HCT116 (cell line): Measurements from ENCODE around the gene ZFR. TPM values are rescaled to one million over a fixed set of nuclear protein-coding genes. Genes with fewer than 3 reads are reported as not detected.

ENCODE experiments used
- ATAC-seq: fragments of 200-7000 bp; cut with Tn5 transposase; 2 replicates; pipeline ENCODE4 v1.9.1; 2020; ENCODE audit warnings: mild to moderate bottlenecking, moderate library complexity
- Bru-seq: library from RNA; stranded (reverse); fragments of 400-500 nt; gene quantifications from one replicate; lab custom pipeline; 2021; lab: Mats Ljungman, UMichigan
- BruChase-seq, 2 experiments: library from RNA; stranded (reverse); fragments of 400-500 nt; gene quantifications; one replicate each; lab custom pipeline; 2021; lab: Mats Ljungman, UMichigan
- BruUV-seq: library from RNA; stranded (reverse); fragments of 400-500 nt; replicated peaks from 2 replicates; lab custom pipeline; 2021; lab: Mats Ljungman, UMichigan
- CTCF ChIA-PET: fragments of 300-600 bp; sonication (Branson Sonifier 250); formaldehyde crosslinking; loops from one replicate; lab custom pipeline; 2021; ENCODE audit warnings: antibody characterized with exemption; lab: Charles Lee
- POLR2A ChIA-PET: fragments of 300-600, 350-600 bp; sonication (Branson Sonifier 250); formaldehyde crosslinking; loops from one replicate; lab custom pipeline; 2021; ENCODE audit warnings: antibody characterized with exemption; lab: Charles Lee
- RAD21 ChIA-PET, 2 experiments: fragments of 300-600 bp; sonication (Branson Sonifier 250); formaldehyde crosslinking; loops; one replicate each; lab custom pipeline; 2023; ENCODE audit warnings: low total read pairs in 2 of 2; ENCODE audit not compliant: uncharacterized antibody in 2 of 2, unreplicated experiment in 2 of 2, low non-redundant PET in 1 of 2; lab: Charles Lee
- DNase-seq: peaks from one replicate; pipeline ENCODE4 v3.0.0-alpha.2; 2010; ENCODE audit warnings: low read depth, low spot score
- H2AFZ ChIP-seq: fragments of 200-600 bp; shearing (Covaris generic), sonication (generic); 2 replicates; pipeline ENCODE4 v1.6.1; 2017; ENCODE audit warnings: low read depth, mixed run types, mixed read lengths, antibody characterized with exemption, low read length; ENCODE audit not compliant: poor library complexity, severe bottlenecking
- H3K27ac ChIP-seq: 2 replicates; pipeline ENCODE4 v1.5.1; 2012; ENCODE audit warnings: low read depth, low read length
- H3K27me3 ChIP-seq: fragments of 200-600 bp; sonication (generic); 2 replicates; pipeline ENCODE4 v1.6.1; 2016; ENCODE audit warnings: mixed run types, low read length, mixed read lengths; ENCODE audit not compliant: insufficient read depth
- H3K36me3 ChIP-seq, 2 experiments: fragments of 200-500 bp in 1 of 2; fragments of 200-600 bp in 1 of 2; sonication (Bioruptor generic) in 1 of 2; sonication (generic) in 1 of 2; 2 replicates each; pipeline versions ENCODE4 v1.5.1 to v1.6.1; 2014 to 2016; ENCODE audit warnings: low read length in 2 of 2, inconsistent platforms in 1 of 2, mixed read lengths in 1 of 2, mixed run types in 1 of 2; ENCODE audit not compliant: insufficient read depth in 2 of 2, control insufficient read depth in 1 of 2
- H3K4me1 ChIP-seq, 2 experiments: fragments of 200-600 bp in 1 of 2; sonication (generic) in 1 of 2; 2 replicates each; pipeline versions ENCODE4 v1.5.1 to v1.6.1; 2012 to 2017; ENCODE audit warnings: low read length in 2 of 2, inconsistent platforms in 1 of 2, mild to moderate bottlenecking in 1 of 2, mixed read lengths in 1 of 2, mixed run types in 1 of 2, moderate library complexity in 1 of 2; ENCODE audit not compliant: insufficient read depth in 2 of 2, control insufficient read depth in 1 of 2
- H3K4me2 ChIP-seq: fragments of 200-600 bp; sonication (generic); 2 replicates; pipeline ENCODE4 v1.6.1; 2017; ENCODE audit warnings: mixed run types, low read length, mixed read lengths
- H3K4me3 ChIP-seq, 2 experiments: fragments of 200-600 bp in 1 of 2; sonication (generic) in 1 of 2; replicated peaks in 1 of 2; 2 replicates each; pipeline ENCODE4 v1.5.1; 2011 to 2016; ENCODE audit warnings: low read length in 2 of 2, control low read depth in 1 of 2, low read depth in 1 of 2, mild to moderate bottlenecking in 1 of 2, mixed read lengths in 1 of 2, mixed run types in 1 of 2
- H3K79me2 ChIP-seq: fragments of 200-600 bp; sonication (generic); 2 replicates; pipeline ENCODE4 v1.6.1; 2017; ENCODE audit warnings: mild to moderate bottlenecking, mixed run types, low read length, moderate library complexity, mixed read lengths; ENCODE audit not compliant: insufficient read depth
- H3K9ac ChIP-seq: fragments of 200-600 bp; sonication (generic); 2 replicates; pipeline ENCODE4 v1.6.1; 2016; ENCODE audit warnings: low read length, mixed read lengths
- H3K9me2 ChIP-seq: fragments of 200-600 bp; sonication (generic), shearing (Covaris generic); 2 replicates; pipeline ENCODE4 v1.6.1; 2017; ENCODE audit warnings: mixed run types, mild to moderate bottlenecking, moderate library complexity; ENCODE audit not compliant: insufficient read depth
- H3K9me3 ChIP-seq, 2 experiments: fragments of 200-500 bp in 1 of 2; fragments of 200-600 bp in 1 of 2; sonication (Bioruptor generic) in 1 of 2; sonication (generic) in 1 of 2; 2 replicates each; pipeline ENCODE4 v1.6.1; 2014 to 2017; ENCODE audit warnings: low read length in 2 of 2, mixed read lengths in 2 of 2, inconsistent platforms in 1 of 2, low read depth in 1 of 2, mild to moderate bottlenecking in 1 of 2, mixed run types in 1 of 2, moderate library complexity in 1 of 2; ENCODE audit not compliant: control insufficient read depth in 1 of 2, insufficient read depth in 1 of 2
- H4K20me1 ChIP-seq: fragments of 200-600 bp; sonication (generic), shearing (Covaris generic); 2 replicates; pipeline ENCODE4 v1.6.1; 2017; ENCODE audit warnings: mixed run types, mild to moderate bottlenecking, moderate library complexity; ENCODE audit not compliant: insufficient read depth
- CBX3 ChIP-seq: IDR thresholded peaks from 2 replicates; pipeline ENCODE4 v1.6.1; 2012; ENCODE audit warnings: low read depth
- EGR1 ChIP-seq: IDR thresholded peaks from 2 replicates; pipeline ENCODE4 v1.6.1; 2012; ENCODE audit warnings: low read depth
- ELF1 ChIP-seq: IDR thresholded peaks from 2 replicates; pipeline ENCODE4 v1.6.1; 2012; ENCODE audit warnings: low read depth, borderline replicate concordance
- EZH2 ChIP-seq: fragments of 200-600 bp; sonication (generic); IDR thresholded peaks from 2 replicates; pipeline ENCODE4 v1.6.1; 2017; ENCODE audit warnings: antibody characterized with exemption, mixed run types
- FOSL1 ChIP-seq: IDR thresholded peaks from 2 replicates; pipeline ENCODE4 v1.6.1; 2012; ENCODE audit warnings: low read depth
- JUND ChIP-seq: IDR thresholded peaks from 2 replicates; pipeline ENCODE4 v1.6.1; 2012
- MAX ChIP-seq: IDR thresholded peaks from 2 replicates; pipeline ENCODE4 v1.6.1; 2012
- POLR2A ChIP-seq: IDR thresholded peaks from 2 replicates; pipeline ENCODE4 v1.7.0; 2011; ENCODE audit warnings: borderline replicate concordance; ENCODE audit not compliant: insufficient read depth, insufficient read length; ENCODE audit errors: extremely low read depth
- POLR2AphosphoS5 ChIP-seq: IDR thresholded peaks from 2 replicates; pipeline ENCODE4 v1.6.1; 2011; ENCODE audit warnings: mild to moderate bottlenecking, low read depth, low read length, moderate library complexity
- RAD21 ChIP-seq: IDR thresholded peaks from 2 replicates; pipeline ENCODE4 v1.6.1; 2012; ENCODE audit warnings: low read depth, mild to moderate bottlenecking
- SIN3A ChIP-seq: IDR thresholded peaks from 2 replicates; pipeline ENCODE4 v1.6.1; 2012; ENCODE audit warnings: low read depth
- SP1 ChIP-seq: IDR thresholded peaks from 2 replicates; pipeline ENCODE4 v1.6.1; 2012; ENCODE audit warnings: low read depth
- SRF ChIP-seq: IDR thresholded peaks from 2 replicates; pipeline ENCODE4 v1.6.1; 2012; ENCODE audit warnings: low read depth
- TCF7L2 ChIP-seq: IDR thresholded peaks from 2 replicates; pipeline ENCODE4 v1.7.0; 2011; ENCODE audit warnings: borderline replicate concordance, inconsistent platforms; ENCODE audit not compliant: insufficient read depth, insufficient read length; ENCODE audit errors: extremely low read depth
- YY1 ChIP-seq: IDR thresholded peaks from 2 replicates; pipeline ENCODE4 v1.6.1; 2011; ENCODE audit warnings: low read length, low read depth, moderate library complexity, mild to moderate bottlenecking; ENCODE audit not compliant: insufficient replicate concordance; ENCODE audit errors: extremely low read depth
- ZFX ChIP-seq: fragments of 450-650 bp; IDR thresholded peaks from 2 replicates; pipeline ENCODE4 v1.6.1; 2017
- ZNF274 ChIP-seq: fragments of 200-500 bp; sonication (Bioruptor generic); IDR thresholded peaks from 2 replicates; pipeline ENCODE4 v1.6.1; 2014; ENCODE audit warnings: mild to moderate bottlenecking, low read depth, low read length, inconsistent platforms
- intact Hi-C: fragments of 100-400 bp; cut with micrococcal nuclease; formaldehyde crosslinking; loops from 2 replicates; pipeline ENCODE4 v1.10.0; 2022
- long read RNA-seq: library from polyadenylated mRNA; unstranded; transcript quantifications from one replicate; pipeline ENCODE4 v2.0.0, GENCODE V29; 2021; ENCODE audit not compliant: unreplicated experiment
- polyA plus RNA-seq: library from polyadenylated mRNA; unstranded; fragments of >200 nt; gene quantifications from 2 replicates; pipeline ENCODE4 v1.2.1, GENCODE V29; 2012; ENCODE audit warnings: missing spikeins
- total RNA-seq: library from RNA; stranded (reverse); gene quantifications from one replicate; pipeline ENCODE4 v1.2.1, GENCODE V29; 2021; ENCODE audit not compliant: unreplicated experiment
- TF ChIP-seq, protein P1 (sequence below), 3 experiments: fragments of 200-600 bp in 1 of 3; sonication (generic) in 1 of 3; IDR thresholded peaks in 2 of 3; conservative IDR thresholded peaks in 1 of 3; 2 replicates each; pipeline ENCODE4 v1.5.1; 2012 to 2017; ENCODE audit warnings: low read depth in 2 of 3, low read length in 2 of 3, antibody characterized with exemption in 1 of 3, borderline replicate concordance in 1 of 3, control low read depth in 1 of 3, mild to moderate bottlenecking in 1 of 3, mixed read lengths in 1 of 3, mixed run types in 1 of 3, moderate library complexity in 1 of 3; ENCODE audit not compliant: insufficient read depth in 1 of 3
- TF ChIP-seq, protein P2 (sequence below): IDR thresholded peaks from 2 replicates; pipeline ENCODE4 v1.6.1; 2011; ENCODE audit warnings: mild to moderate bottlenecking, low read length, moderate library complexity; ENCODE audit not compliant: insufficient replicate concordance; ENCODE audit errors: extremely low read depth

The ZFR gene
- 65.7 TPM for total RNA-seq
- 37.8 and 41.6 TPM in 2 replicates for polyA plus RNA-seq
- percentile 93 among the genes with signal in this experiment for Bru-seq, nascent RNA
- percentile 93 among the genes with signal in this experiment for BruChase-seq, experiment 1, labeled RNA remaining after a 6-hour chase
- percentile 91 among the genes with signal in this experiment for BruChase-seq, experiment 2, labeled RNA remaining after a 2-hour chase
- long read RNA-seq, full-length matches to known transcripts: 115 of 185 reads
- long read RNA-seq, partial matches to known transcripts: 51 of 185 reads
- long read RNA-seq, other reads (novel, unspliced or antisense): 19 of 185 reads

DNA sequence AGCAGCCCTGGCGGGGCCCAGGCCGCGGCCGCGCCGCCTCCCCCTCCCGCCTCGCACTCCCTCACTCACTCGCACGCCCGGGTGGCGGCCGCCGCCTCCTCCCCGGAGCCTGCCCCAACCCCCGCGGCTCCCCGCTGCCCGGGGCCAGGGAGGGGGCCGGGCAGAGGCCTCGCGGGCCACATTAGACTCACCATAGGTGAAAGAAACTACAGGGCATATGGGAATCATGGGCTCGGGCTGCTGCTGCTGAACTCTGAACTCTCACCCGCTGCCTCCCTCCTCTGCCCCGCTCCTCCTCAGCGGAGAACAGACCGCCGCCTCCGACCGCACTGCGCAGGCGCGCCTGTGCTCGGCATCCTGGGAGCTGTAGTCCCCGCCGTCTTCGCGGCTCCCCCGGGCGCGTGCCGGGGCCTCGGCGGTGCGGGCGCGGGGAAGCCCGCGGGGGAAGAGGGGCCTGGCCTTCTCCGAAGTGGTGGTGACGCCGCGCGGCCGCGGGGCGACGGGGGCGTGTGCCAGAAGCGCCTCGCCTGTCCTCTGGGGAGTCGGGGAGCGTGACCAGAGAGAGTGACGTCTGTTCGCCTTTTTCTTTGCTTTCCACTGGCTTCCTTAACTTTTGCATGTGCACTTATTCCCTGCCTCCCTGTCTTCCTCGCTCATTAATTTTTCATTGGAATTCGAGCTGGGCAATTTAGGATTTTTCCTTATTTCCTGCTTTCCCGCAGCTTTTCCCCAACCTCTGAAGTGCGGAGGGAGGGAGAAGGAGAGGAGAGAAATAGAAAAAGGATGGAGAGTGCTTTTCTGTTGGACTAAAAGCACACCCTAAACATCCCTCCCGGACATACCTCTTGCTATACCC lies at the start of gene ZFR:
TSS of gene ZFR (minus strand) at position 310 of the 856 bp plus-strand sequence. CDS start at position 228, 82 bp downstream.
- Histone ChIP-seq H3K79me2 (peaks cover 41% of the 10 kb centered on the region), H3K36me3 (0 out of 4 replicates have a peak, but pooled peaks cover 0 to 5% of the 10 kb centered on the region in 2 experiments), H3K9me3 (no peaks in the 10 kb centered on the region), H3K27me3 (no peaks in the 10 kb centered on the region; the same call in 1 of the 2 replicates), H3K9me2 (no peaks in the 10 kb centered on the region), H3K4me3 (peak within 1 kb of the TSS; percentile 72 to 86), H4K20me1 (peaks cover 8% of the 10 kb centered on the region; the same call in 1 of the 2 replicates), H3K27ac (peak within 1 kb of the TSS; percentile 80), H3K4me1 (peaks cover 12 to 17% of the 10 kb centered on the region in 2 experiments; a peak in 3 of 4 replicates), H3K4me2 (peak within 1 kb of the TSS; percentile 97), H3K9ac (peak within 1 kb of the TSS; percentile 92), H2AFZ (no peak within 1 kb of the TSS)
- ATAC-seq (peak; percentile 94), DNase-seq (peak; percentile 69)
- intact Hi-C loops: no loop called here
- CTCF ChIA-PET: no interaction called here
- RAD21 ChIA-PET: no interaction called here
- TF ChIP-seq SP1 (no peak), RAD21 (no peak), SIN3A (peak; percentile 28; the same call in 1 of the 2 replicates), POLR2A (peak; percentile 72), ELF1 (no peak), ZNF274 (no peak), FOSL1 (no peak), ZFX (peak; percentile 82; the same call in 1 of the 2 replicates), JUND (no peak), POLR2AphosphoS5 (peak; percentile 78), YY1 (no peak), EZH2 (no peak), SRF (no peak), MAX (peak; percentile 100), TCF7L2 (peak; percentile 39), EGR1 (no peak), CBX3 (peak; percentile 99)
- TF ChIP-seq, protein P1, sequence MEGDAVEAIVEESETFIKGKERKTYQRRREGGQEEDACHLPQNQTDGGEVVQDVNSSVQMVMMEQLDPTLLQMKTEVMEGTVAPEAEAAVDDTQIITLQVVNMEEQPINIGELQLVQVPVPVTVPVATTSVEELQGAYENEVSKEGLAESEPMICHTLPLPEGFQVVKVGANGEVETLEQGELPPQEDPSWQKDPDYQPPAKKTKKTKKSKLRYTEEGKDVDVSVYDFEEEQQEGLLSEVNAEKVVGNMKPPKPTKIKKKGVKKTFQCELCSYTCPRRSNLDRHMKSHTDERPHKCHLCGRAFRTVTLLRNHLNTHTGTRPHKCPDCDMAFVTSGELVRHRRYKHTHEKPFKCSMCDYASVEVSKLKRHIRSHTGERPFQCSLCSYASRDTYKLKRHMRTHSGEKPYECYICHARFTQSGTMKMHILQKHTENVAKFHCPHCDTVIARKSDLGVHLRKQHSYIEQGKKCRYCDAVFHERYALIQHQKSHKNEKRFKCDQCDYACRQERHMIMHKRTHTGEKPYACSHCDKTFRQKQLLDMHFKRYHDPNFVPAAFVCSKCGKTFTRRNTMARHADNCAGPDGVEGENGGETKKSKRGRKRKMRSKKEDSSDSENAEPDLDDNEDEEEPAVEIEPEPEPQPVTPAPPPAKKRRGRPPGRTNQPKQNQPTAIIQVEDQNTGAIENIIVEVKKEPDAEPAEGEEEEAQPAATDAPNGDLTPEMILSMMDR (IDR thresholded peaks at IDR 0.05 in 2 of 3, conservative IDR thresholded peaks at IDR 0.05 in 1 of 3; ENCODE audit: borderline replicate concordance in 1 of 3, insufficient read depth in 1 of 3, low read depth in 2 of 3, low read length in 2 of 3): no peak
- TF ChIP-seq, protein P2, sequence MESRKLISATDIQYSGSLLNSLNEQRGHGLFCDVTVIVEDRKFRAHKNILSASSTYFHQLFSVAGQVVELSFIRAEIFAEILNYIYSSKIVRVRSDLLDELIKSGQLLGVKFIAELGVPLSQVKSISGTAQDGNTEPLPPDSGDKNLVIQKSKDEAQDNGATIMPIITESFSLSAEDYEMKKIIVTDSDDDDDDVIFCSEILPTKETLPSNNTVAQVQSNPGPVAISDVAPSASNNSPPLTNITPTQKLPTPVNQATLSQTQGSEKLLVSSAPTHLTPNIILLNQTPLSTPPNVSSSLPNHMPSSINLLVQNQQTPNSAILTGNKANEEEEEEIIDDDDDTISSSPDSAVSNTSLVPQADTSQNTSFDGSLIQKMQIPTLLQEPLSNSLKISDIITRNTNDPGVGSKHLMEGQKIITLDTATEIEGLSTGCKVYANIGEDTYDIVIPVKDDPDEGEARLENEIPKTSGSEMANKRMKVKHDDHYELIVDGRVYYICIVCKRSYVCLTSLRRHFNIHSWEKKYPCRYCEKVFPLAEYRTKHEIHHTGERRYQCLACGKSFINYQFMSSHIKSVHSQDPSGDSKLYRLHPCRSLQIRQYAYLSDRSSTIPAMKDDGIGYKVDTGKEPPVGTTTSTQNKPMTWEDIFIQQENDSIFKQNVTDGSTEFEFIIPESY: no peak
- POLR2A ChIA-PET: no interaction called here
- no TSS peak for BruUV-seq
